ENCODE measurements around the gene GBA2.

Gene GBA2

DNA sequence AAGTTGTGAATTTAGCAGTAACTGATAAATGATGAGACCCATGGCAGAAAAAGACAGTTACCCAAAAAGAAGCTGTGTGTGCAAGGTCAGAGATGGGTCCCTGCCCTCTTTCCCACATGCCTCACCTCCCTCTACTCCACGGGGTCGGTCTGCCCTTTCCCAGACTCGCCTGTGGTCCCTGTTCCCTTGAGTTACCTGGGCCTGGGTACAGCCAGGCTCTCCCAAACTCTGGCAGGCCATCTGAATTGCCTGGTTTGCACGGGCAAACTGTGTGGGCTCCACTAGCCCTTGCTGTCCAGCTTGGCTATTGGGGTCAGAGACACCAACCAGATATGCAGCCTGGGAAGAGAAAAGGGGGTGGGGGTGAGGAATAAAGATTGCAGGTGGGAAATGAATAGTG, 40.9 kb downstream of the GBA2 start:
- no peak overlapping the region for H3K4me3 ChIP-seq (ENCODE audit: low read depth, low read length)
- TF ChIP-seq CTCF (IDR thresholded peaks at IDR 0.05; ENCODE audit: control insufficient read depth, extremely low read depth, insufficient read depth), result no peak
- DNase-seq (ENCODE audit: low read depth), result no peak

DNA sequence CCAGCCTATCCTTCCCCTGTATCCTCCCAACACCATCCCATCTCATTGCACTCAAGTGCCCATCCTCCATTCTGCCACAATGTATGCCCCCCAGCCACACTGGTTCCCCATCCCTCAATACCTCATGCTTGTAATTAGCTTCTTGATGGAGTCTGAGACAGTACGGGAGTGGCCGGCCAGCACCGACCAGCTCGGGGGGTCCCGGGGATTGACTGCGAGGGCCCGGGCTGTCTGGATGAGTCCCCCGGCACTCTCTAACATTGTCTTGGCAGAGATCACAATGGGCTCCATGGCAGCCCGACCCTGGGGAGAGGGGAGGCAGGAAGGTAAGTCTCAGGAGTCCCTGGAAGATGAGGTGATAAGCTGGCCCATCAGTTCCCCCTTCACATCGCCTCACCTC, 42.1 kb downstream of the GBA2 start:
- TF ChIP-seq CTCF (IDR thresholded peaks at IDR 0.05; ENCODE audit: control insufficient read depth, extremely low read depth, insufficient read depth), result no peak
- DNase-seq (ENCODE audit: low read depth), result no peak
- no peak overlapping the region for H3K4me3 ChIP-seq (ENCODE audit: low read depth, low read length)

- no peak for TF ChIP-seq CTCF (IDR thresholded peaks at IDR 0.05; ENCODE audit: control insufficient read depth, extremely low read depth, insufficient read depth)
- no peak for DNase-seq (ENCODE audit: low read depth)
- no peak overlapping the region for H3K4me3 ChIP-seq (ENCODE audit: low read depth, low read length)
These were observed 43.1 kb downstream of the GBA2 start for GRCh38 chr9:35705836-35706430.

GRCh38 chr9:35705372-35705771, 43.7 kb downstream of the GBA2 start:
- DNase-seq (ENCODE audit: low read depth), result no peak
- no peak for TF ChIP-seq CTCF (IDR thresholded peaks at IDR 0.05; ENCODE audit: control insufficient read depth, extremely low read depth, insufficient read depth)

GRCh38 chr9:35703906-35704672, 44.9 kb downstream of the GBA2 start:
- no peak for TF ChIP-seq CTCF (IDR thresholded peaks at IDR 0.05; ENCODE audit: control insufficient read depth, extremely low read depth, insufficient read depth)
- no peak overlapping the region for H3K4me3 ChIP-seq (ENCODE audit: low read depth, low read length)
- DNase-seq (ENCODE audit: low read depth), result no peak

More at GRCh38 chr9:35705372-35705771, 43.7 kb downstream of the GBA2 start:
- no peak overlapping the region for H3K4me3 ChIP-seq (ENCODE audit: low read depth, low read length)

GRCh38 chr9:35702696-35703095, 46.3 kb downstream of the GBA2 start:
- no peak for DNase-seq (ENCODE audit: low read depth)
- TF ChIP-seq CTCF (IDR thresholded peaks at IDR 0.05; ENCODE audit: control insufficient read depth, extremely low read depth, insufficient read depth), result no peak
- H3K4me3 ChIP-seq (ENCODE audit: low read depth, low read length), result no peak overlapping the region

All from LNCaP clone FGC (cell line).